GM18508 (cell line): ENCODE measurements around the gene NCAM1.

Experiments
- ATAC-seq: cut with Tn5 transposase; IDR thresholded peaks from one replicate; pipeline ENCODE4 v1.9.1; 2021; ENCODE audit warnings: moderate number of reproducible peaks; ENCODE audit not compliant: insufficient read depth, unreplicated experiment

Gene NCAM1

DNA sequence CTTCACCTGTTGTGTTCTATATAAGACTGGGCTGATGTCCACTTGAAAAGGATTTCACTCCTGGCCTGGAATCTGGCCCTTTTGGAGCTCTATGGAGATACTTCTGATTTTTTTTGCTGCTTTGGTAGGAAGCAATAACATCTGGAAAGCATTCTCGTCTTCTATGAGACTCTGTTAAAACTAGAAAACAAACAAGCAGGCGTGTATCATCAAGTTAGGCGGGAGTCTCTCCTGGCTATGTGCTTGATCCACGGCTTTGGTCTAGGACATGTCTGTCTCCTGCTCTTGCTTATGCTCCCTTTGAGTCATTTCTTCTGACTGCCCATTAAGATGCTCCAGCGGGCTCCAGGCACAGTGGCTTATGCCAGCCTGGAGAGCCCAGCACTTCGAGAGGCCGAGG, 231.8 kb downstream of the NCAM1 start:
- no peak for ATAC-seq

DNA sequence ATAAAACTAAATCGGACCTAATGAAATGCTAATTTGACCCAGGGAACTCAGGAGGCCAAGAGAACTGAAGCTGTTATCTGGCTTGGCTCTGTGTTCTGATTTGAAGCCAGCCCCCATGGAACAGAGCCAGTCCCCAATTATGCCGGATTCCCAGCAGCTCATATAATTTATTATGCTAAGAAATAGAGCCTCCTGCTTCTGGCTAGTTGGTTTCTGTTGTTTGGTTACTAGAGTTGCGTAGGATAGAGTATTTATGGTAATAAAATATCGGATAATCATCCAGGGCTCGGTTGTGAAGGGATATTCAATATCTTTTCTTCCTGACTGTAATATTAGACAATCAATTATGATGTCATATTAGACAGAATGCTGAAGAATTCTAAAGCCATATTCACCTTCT, 232.7 kb downstream of the NCAM1 start:
- no peak for ATAC-seq

DNA sequence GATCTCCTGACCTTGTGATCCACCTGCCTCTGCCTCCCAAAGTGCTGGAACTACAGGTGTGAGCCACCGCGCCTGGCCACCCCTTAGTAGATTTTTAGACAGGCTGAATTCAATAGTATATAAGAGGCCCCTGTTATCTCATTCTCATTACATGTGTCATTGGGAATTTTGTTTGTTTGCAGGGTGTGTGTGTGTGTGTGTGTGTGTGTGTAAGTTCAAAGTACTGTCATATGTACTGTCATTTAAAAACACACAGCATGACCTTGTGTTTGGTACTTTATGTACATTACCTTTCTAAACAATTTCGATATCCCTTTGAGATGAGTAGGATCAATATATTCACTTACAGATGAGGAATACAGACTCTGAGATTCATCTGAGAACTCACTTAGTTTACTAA, 234.5 kb downstream of the NCAM1 start:
- no peak for ATAC-seq

DNA sequence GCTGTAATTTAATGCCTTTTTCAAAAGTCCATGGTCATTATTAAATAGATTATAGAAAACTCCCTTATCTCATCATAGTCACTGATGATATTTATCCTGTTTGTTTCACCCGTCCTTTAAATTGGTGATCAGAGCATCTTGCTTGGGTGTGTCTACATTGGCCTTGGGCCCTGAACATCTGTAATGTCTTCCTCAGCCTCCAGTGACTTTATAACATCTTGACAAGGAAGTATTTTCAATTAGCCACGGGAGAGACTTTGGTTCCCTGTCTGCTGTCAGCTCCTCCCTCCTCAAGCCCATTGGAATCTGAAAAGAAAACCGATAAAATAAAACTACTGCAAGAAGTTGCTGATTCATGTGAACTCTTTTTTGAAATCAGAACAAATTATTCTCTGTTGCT, 236.2 kb downstream of the NCAM1 start:
- no peak for ATAC-seq

DNA sequence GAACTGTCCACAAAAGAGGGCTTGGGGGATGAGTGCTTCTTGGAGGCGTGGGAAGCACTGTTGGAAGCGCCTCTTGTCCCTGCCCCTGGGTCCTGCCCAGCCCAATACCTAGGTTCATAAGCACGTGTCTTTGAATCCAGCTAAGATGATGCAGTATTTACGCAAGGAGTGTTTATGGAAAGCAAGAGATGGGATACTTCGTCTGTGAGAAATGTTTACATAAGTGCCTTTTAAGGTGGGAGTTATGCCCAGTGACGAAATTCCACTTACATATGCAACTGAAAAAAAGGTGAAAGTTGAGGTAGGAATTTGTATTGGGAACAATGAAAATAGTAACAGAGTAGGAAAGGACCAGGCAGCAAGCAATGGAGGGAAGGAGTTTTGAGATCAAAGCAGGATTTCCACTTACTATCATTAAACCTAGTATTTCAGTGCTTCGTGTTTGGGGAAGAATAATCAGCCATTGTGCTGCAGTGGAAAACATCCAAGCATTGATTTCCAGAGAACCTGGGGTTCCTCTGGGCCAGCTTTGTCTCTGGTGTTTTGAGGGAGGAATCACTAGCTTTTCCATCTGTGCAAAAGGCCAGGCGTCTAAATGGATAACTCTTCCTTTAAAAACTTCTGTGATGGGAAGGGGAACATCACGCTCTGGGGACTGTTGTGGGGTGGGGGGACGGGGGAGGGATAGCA, 237.9 kb downstream of the NCAM1 start:
- ATAC-seq = no peak

DNA sequence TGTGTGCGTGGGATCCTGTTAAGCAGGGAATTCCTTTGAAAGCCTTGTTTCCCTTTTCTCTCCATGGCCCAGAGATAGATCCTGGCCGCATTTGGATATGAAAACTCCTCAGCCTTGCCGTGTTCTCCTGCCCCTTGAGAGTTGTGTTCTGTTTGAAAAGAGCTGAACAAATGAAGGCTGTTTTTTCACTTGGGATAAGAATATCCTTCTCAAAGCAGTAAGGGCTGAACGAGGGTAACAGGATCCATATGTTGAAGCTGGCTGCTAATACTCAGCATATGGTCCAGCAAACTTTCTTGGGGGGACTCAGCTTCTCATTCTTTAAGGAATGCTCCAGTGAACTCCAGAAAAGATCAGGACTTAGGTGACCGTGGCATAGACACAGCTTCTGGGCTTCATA, 238.6 kb downstream of the NCAM1 start:
- no peak for ATAC-seq

DNA sequence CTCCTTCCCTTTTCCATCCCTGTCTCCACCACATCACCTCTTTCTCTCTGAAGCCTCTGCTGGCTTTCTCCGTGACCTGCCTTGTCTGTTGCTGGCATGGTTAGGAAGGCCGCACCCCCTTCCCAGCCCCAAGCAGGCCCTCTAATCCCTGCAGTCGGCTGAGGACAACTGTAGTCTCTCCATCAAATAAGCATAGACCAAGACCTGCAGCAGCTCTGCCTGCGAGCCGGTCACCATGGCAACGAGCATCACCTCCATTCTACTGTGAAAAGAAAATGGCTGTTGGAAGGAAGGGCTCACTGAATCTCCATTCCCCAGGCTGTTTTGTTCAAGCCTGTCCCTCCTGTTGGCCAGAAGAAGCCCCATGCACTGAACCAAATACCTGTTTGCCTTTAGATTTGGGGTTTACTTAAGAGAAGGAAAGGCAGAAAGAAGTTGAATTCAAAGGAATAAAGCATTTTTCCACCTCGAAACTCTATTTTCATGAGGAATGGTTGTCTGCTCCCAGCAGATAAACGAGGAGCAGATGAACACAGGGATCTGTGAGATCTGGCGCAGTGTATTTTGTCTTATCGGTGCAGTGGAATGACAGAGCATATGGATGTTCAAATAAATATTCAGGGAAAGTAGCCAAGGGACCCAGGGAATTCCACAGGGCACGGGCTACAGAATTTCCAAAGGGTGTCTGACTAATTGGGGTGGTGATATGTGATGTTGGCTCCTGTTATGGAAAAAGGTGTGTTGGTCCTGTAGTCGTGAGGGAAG, 240.0 kb downstream of the NCAM1 start:
- ATAC-seq = no peak

DNA sequence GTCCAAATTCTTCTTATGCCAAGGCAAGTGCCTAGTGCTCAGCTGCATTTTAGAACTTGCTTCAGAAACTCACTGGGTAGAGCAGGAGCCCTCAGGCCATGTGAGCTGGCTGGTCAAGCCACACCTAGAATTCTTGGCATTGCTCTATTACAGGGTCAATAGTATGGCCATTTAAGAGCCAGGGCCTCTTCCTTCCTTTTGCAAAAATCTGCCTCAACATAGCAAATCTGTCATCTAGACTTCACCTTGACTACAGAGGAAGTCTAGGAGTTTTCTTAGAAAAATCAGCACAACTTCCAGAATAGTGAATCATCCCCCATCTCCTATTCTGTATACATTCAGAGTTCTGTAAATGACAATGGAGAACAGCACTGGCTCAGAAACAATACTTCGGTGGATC, 241.2 kb downstream of the NCAM1 start:
- no peak for ATAC-seq

DNA sequence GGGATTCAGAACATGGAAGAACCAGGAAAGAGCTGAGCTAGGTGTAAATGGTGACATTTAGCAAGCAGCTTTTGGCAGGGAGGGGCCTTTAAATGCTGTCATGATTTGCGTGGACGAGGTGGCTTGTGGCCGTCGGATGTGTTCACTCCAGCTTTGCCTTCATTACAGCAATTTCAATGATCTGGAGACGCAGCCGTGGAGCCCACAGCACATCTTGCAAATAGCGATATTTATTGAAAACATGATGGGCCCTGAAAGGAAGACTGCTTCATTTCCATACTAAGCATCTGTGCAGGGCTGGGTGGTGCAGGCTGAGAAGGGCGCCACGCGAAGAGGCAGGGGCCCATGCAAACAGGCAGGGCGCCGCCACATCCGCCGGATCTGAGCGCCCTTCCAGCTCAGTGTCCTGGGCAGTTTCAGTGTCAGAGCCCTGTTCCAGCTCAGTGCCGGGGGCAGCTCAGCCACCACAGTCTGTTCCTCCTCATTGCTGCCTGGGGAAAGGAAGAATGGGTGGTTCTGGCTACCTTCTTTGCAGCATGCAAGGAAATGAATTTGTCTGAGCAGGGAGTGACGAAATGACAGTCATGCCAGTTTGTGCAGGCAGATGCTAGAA, 242.0 kb downstream of the NCAM1 start:
- no peak for ATAC-seq

DNA sequence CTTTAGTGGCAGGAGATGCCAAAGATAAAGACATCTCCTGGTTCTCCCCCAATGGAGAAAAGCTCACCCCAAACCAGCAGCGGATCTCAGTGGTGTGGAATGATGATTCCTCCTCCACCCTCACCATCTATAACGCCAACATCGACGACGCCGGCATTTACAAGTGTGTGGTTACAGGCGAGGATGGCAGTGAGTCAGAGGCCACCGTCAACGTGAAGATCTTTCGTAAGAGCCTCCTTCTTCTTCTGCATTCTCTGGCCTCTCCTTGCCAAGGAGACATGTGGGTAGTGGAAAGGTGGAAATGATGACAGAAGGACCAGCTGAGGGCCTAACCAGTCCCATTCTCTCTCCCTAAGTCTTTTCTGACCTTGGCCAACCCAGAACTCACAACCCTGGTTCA, 243.1 kb downstream of the NCAM1 start:
- no peak for ATAC-seq

DNA sequence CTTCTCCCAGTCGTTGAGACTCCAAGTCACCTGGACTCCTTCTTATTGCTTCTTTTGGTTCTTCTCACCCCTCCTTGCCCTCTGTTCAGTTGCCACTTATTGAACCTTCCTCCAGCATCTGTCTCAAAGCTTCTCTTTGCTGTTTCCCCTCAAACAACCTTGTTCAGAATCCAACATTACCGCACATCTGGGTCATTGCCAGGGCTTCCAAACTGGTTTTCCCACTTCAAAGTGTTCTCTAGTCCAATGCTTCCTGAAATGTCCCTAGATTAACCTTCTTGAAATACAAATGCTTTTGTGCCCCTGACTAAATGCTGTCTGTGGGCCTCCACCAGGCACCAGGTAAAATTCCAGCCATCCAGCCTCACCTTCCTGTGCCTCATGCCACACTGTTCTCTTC, 252.3 kb downstream of the NCAM1 start:
- ATAC-seq = no peak

DNA sequence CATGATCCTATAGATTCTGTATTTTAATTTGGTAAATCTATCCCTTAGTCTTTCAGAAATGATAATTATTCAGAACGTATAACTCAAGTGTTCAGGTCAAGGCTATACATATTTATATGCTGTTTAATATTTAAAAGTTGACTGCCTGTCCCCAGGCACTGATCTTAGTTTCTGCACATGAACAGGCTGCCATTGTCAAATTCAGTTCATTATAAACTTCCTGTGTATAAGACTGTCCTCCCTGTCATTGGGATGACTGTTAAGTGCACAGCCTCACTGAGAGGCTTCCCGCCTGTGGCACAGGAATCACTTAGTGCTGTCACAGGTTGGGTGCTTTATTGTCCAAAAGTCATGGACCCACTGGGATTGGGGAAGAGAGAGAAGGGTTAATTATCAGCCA, 261.0 kb downstream of the NCAM1 start:
- no peak for ATAC-seq

DNA sequence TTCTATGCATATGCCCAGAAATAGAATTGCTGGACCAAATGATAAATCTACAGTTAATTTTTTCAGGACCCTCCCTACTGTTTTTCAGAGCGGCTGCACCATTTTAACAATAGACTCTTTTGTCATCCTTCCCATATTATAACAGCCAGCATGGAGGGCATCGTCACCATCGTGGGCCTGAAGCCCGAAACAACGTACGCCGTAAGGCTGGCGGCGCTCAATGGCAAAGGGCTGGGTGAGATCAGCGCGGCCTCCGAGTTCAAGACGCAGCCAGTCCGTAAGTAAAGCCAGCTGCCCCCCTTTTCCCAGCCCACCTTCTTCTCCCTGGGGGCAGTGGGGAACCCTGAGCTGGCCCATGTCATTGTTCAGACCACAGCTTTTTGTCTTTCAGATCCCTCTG, 273.7 kb downstream of the NCAM1 start:
- ATAC-seq = no peak

DNA sequence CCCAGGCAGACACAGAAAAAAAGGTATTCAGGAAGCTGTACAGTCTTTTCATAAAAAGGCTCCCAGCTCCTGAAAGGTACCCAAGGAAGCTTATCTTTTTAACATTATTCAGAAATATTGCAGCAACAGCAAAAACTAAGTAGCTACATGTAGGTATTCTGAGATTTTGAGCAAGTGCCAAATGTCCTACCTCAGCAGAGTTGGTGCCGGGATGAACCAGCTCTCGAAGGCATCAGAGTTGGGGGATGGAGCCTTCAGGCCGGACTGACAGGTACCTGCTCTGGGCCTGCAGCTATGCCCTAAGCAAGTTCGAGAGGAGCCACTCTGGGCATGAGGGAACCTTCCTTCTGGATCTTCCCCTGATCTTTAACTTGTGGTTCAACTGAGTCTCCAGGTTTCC, 276.0 kb downstream of the NCAM1 start:
- ATAC-seq = no peak

DNA sequence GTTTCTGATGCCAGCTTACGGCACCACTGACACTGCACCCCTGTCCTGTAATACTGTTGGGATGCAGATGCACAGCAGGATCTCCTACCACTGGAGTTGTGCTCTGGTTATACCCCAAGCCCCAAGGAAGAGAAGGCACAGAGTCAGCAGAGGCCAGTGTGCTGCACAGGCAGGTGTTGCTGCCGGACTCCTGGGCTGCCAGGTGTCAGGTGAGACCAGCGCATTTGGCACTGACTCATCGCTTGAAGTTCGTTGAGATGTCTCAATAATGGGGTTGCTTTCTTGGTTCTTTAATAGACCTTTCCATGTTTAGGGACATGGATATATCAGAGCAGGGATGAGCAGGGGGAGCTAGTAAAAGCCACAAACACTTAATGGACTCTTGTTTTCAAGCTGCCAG, 277.5 kb downstream of the NCAM1 start:
- ATAC-seq = no peak

DNA sequence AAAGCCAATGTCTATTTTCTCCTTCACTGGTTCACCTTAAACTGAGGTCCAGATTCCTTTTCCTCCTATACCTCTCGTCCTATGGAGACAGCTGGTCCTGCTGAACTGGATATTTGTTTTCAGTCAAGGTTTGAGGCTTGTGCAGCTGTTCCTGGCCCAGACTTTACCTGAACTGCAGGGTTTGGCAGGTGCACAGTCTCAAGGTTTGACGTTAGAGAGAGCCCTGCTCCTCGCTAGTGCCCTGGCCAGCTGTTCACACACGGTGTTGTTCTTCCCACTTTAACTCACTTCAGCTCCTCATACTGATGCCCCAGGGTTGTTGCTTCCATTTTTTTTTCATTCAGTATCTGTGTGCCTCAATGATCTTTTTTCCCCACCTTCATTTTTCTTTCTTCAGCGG, 279.2 kb downstream of the NCAM1 start:
- ATAC-seq = no peak

DNA sequence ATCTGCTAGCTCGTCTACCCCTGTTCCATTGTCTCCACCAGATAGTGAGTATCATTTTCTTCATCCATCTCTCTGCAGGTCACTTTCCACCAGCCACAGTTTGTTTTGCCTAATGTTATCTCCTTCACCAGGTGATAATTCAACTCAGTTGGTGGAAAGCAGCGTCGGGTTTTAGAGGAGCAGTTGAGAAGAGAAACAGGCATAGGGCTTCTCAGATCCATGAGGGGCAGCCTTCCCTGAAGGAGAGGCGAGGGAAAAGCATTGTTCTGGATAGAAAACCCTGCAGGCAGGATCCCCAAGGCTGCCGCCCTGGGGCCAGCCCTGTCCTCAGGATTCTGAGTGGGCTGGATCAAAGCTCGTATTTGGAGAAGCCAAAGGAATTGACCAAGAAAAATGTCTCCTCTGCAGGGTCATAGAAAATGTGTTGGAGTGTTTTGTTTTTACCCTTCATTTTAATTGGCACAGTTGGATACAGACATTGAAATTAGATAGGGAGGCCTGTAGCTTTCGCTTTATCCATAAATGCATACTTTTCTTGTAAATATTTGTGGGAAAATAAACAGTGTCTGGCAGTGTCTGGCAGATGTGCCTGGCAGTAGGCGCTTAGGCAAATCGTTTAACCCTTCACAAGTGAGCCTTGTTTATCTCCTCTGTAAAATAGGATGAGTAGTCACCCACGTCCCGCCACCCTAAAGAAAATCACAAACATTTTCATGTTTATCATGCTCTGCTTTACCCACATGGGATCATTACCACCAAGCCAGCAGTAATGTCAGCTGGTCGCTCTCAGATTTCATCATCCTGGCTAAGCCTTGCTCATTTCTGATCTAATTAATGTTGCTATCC, 279.8 kb downstream of the NCAM1 start:
- no peak for ATAC-seq

DNA sequence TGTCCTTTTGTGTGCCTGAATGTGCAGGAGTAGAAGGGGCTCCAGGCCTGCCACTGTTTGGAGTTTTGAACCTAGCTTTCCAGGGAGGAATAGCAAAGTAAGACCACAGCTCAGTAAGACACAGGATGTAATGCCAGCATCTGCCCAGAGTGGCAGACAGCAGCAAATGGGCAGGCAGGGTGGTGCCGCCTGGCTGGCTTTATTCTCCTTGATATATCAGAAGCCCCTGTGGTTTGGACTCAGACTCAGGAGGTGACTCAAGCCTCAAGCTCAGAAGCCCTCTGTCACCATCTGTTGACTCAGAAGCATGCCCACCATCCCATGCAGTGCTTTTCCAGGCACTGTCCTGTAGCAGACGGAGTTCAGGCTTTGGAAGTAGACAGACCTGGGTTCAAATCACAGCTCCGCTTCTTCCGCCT, 280.4 kb downstream of the NCAM1 start:
- no peak for ATAC-seq

DNA sequence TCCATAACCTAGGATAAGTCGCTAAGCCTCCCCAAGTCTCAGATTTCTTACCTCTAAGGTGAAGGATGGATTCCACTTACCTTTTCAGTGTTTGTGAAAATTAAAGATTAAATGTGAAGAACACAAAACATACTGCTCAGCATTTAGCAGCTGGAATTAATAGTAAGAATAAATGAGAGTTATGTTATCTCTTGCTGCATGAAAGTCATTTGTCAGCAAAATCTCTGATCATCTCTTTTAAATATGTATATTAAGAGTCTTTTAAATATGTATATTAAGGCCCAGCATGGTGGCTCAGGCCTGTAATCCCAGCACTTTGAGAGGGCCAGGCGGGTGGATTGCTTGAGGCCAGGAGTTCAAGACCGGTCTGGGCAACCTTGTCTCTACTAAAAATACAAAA, 280.8 kb downstream of the NCAM1 start:
- ATAC-seq = no peak

DNA sequence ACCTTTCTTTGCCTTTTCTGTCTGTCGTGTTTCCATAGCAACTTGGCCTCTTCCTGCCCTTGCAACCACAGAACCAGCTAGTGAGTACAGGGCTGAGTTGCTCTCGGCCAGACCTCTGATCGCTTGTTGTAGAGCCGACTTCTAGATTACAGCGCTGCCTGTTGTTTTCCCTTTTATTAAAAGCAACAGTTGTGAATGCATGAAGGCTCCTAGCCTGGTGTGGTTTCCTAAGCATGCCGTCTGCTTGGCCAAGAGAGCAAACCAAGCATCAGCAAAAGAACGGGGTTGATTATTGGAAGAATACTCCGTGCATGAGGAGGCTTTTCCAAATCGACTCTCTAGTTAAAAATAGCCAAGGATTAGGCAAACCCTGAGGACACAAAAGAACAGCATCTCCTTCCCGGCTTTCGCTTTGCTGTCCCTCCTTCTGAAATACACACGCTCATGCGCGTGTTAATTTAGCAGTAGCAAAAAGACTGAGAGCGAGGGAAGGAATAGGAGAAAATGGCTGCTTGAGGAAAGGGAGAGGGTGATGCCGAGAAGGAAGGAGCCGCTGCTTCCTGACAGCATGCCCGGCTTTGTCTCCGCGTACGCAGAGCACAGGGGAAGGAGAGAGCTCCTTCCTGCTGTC, 281.7 kb downstream of the NCAM1 start:
- no peak for ATAC-seq
